Measurements from ENCODE around the gene PRPF39. TPM values are rescaled to one million over a fixed set of nuclear protein-coding genes. Genes with fewer than 3 reads are reported as not detected.
"Not testable (repeated sequence)": the region's sequence is repeated elsewhere in the genome, so short reads cannot be mapped to it uniquely, and the experiment has no call there.

The PRPF39 gene
- total RNA-seq, 1 experiment from 2014 or later: 26.1 TPM

DNA sequence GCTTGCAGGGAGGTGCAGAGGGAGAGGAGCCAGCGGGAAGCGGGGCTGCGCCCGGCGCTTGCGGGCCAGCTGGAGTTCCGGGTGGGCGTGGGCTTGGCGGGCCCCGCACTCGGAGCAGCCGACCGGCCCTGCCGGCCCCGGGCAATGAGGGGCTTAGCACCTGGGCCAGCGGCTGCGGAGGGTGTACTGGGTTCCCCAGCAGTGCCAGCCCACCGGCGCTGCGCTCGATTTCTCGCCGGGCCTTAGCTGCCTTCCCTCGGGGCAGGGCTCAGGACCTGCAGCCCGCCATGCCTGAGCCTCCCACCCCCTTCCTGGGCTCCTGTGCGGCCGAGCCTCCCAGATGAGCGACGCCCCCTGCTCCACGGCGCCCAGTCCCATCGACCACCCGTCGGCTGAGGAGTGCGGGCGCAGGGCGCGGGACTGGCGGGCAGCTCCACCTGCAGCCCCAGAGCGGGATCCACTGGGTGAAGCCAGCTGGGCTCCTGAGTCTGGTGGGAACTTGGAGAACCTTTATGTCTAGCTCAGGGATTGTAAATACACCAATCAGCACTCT is 3.4 kb upstream of the PRPF39 start:
- DNase-seq (ENCODE audit: low read depth): not testable (repeated sequence)

DNA sequence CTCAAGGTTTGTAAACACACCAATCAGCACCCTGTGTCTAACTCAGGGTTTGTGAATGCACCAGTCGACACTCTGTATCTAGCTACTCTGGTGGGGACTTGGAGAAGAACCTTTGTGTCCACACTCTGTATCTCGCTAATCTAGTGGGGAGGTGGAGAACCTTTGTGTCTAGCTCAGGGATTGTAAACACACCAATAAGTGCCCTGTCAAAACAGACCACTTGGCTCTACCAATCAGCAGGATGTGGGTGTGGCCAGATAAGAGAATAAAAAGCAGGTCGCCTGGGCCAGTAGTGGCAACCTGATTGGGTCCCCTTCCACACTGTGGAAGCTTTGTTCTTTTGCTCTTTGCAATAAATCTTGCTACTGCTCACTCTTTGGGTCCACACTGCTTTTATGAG is 2.8 kb upstream of the PRPF39 start:
- DNase-seq (ENCODE audit: low read depth): not testable (repeated sequence)

GRCh38 chr14:45082420-45082819 is 1.5 kb upstream of the PRPF39 start:
- no peak for DNase-seq (ENCODE audit: low read depth)

GRCh38 chr14:45083617-45083975 is 320 bp upstream of the PRPF39 start:
- no peak for DNase-seq (ENCODE audit: low read depth)

DNA sequence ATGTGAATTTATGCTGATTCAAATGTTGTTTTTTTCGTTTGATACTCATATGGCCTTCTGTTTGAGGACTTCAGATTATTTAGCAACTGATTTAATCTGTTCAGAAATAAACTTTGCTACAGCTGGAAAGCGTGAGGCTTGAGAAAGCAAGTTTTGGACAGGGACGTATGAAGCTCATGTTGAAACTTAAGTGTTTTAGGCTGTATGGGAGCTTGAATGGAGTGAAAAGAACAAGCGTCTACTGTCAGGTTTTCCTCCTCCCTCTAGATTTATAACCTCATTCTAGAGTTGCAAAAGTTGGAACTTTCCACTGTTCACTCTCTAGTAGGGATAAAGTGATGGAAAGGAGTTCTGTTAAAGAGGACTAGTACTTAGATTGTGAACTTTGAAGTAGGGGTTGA is 1.0 kb downstream of the PRPF39 start:
- DNase-seq (ENCODE audit: low read depth): peak; percentile 17

- DNase-seq (ENCODE audit: low read depth): peak; percentile 67
These were observed 5.9 kb downstream of the PRPF39 start for GRCh38 chr14:45089813-45090212.

GRCh38 chr14:45091710-45092109 is 7.8 kb downstream of the PRPF39 start:
- peak; percentile 45 for DNase-seq (ENCODE audit: low read depth)

DNA sequence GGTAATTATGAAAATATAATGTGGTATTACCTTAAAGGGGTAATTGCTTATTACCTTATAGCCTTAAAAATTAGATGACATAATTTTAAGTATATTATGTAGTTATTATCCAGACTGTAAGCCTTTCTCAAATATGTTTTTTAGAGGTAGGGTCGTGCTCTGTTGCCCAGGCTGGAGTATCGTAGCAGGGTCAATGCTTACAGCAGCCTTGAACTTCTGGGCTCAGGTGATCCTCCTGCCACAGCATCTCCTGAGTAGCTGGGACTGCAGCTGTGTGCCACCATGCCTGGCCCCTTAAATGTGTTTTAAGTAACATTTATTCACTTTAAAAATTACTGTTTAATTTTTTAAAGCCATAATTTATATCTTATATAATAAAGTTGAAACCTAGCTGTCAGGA is 10.4 kb downstream of the PRPF39 start:
- no peak for DNase-seq (ENCODE audit: low read depth)

GRCh38 chr14:45095143-45095542 is 11.2 kb downstream of the PRPF39 start:
- no peak for DNase-seq (ENCODE audit: low read depth)

- no peak for DNase-seq (ENCODE audit: low read depth)
These were observed 12.3 kb downstream of the PRPF39 start for GRCh38 chr14:45096218-45096617.

- DNase-seq (ENCODE audit: low read depth): no peak
These were observed 19.9 kb downstream of the PRPF39 start for GRCh38 chr14:45103806-45104205.

DNA sequence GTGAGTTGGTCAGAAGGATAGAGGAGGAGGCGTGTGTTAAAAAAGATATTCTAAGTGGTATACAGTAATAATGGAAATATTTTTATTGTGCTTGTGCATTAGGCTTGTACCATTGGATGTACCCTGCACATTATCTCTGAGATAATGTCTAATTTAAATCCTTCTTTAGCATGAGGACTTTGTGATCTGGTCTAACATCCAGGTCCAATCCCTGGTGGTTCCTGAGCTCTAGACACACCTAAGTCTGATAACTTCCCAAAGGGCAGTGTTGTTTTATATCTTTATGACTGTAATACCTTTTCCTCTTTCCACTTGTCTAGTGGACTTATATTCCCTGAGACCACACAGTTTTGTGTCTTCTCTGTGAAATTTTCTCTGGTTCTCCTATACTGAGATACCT is 20.6 kb downstream of the PRPF39 start:
- no peak for DNase-seq (ENCODE audit: low read depth)

DNA sequence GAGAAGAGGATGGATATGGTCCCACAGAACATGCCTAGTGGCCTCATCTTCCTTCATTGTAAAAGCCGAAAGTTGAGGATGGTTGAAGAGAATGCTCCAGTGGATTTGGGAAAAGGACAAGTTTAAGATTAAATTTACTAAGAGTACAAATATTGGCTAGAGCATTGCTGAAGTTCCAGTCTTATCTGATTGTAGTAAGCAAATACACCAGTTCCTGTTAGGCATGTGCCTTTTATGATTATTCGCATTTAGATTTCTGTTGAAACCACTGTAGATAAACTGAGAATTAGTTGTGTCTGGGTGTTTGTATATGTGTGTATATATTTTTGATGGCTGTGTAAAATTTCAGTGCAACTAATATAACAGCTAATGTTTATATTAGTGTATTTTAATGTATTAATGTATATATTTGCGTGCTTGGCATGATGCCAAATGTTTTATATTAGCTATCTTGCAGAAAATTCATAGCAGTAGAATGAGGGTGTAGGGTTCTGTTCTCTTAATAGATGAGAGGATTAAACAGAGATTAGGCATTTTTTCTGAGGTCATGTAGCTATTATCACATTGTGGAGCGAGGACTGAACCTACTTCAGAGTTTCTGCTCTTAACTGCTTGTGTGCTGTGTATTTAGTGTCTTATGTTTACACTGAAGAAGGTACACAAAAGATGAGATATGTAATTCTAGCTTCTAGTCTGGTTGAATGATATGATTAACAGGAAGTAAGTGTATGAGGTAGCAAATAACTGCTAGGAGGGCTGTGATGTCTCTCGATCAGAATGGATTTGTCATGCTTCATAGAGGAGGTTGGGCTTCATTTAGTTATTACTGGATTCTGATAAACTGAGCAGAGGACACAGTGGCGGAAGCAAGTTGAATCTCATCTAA is 29.2 kb downstream of the PRPF39 start:
- peak; percentile 15 for DNase-seq (ENCODE audit: low read depth)

GRCh38 chr14:45114327-45114726 is 30.4 kb downstream of the PRPF39 start:
- no peak for DNase-seq (ENCODE audit: low read depth)

- DNase-seq (ENCODE audit: low read depth): no peak
These were observed 34.7 kb downstream of the PRPF39 start for GRCh38 chr14:45118594-45118993.

DNA sequence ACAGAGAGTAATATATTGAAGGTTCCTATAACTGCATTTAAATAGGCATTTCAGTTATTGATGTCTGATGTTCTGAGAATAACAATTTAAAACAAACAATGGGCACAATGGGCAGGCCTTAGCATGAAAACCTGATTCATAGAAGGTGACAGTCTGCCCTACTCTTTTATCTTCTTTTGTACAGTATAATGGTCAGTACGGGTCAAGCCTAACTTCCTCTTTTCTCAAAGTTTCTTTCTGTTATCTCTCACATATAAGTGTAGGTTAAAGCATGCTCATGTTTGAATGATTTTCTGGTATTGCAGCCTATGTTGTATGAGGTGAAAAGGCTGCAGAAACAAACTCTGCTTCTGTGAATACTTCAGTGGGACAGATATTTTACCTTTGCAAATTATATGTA is 36.2 kb downstream of the PRPF39 start:
- no peak for DNase-seq (ENCODE audit: low read depth)

DNA sequence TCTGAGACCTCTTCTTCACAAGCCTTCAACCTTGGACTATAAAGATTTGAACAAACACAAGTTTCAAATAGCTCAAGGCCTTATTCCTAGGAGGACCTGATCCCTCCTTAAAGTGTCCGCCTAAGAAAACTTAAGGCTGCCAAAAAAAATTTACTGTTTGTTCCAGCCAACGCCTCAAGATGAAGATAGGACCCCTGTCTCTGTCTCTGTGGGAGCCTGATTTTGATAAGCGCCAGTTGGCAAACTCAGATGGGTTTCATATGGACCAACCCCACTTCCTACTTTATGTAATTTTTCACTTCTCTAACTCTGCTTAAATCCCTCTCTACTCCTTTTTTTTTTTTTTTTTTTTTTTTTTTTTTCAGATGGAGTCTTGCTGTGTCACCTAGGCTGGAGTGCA is 39.4 kb downstream of the PRPF39 start:
- DNase-seq (ENCODE audit: low read depth): no peak

GRCh38 chr14:45125754-45126153 is 41.8 kb downstream of the PRPF39 start:
- no peak for DNase-seq (ENCODE audit: low read depth)

GRCh38 chr14:45128963-45129629 is 45.2 kb downstream of the PRPF39 start:
- DNase-seq (ENCODE audit: low read depth): no peak

- no peak for DNase-seq (ENCODE audit: low read depth)
These were observed 49.8 kb downstream of the PRPF39 start for GRCh38 chr14:45133683-45134050.

- peak; percentile 99 for DNase-seq (ENCODE audit: low read depth)
These were observed 50.4 kb downstream of the PRPF39 start, which contains the start of gene FKBP3 for GRCh38 chr14:45134051-45134958. Gene FKBP3, minus strand, starts transcription at chr14:45134481. Its CDS starts 25 bp downstream, at chr14:45134456.

DNA sequence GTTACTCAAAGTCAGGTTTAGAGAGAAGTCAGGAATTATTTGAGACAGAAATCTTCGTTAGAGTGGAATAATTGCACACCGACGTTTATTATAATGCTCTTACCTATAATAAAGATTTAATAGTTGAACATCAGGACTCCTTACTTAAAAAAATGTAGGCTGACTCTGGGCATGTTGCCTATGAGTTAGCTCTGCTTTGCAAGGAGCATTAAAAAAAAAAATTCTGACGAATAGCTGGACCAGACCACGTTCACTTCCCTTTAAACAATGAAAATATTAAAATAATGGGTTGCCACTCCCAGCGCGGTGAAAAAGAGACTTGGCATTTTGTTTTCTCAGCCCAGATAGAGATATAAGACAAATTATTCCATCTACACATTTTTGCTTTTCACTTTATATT is 51.2 kb downstream of the PRPF39 start:
- DNase-seq (ENCODE audit: low read depth): no peak
